AG08395 (cell line): ENCODE data around the gene NUTM2D.
"Not testable (repeated sequence)": the region's sequence is repeated elsewhere in the genome, so short reads cannot be mapped to it uniquely, and the experiment has no call there.

Source experiments
- DNase-seq: peaks from one replicate; pipeline ENCODE4 v3.0.0; 2012; ENCODE audit warnings: mixed read lengths, low spot score

NUTM2D gene

GRCh38 chr10:87379115-87379514 lies 21.6 kb downstream of the NUTM2D start:
- not testable (repeated sequence) for DNase-seq

DNA sequence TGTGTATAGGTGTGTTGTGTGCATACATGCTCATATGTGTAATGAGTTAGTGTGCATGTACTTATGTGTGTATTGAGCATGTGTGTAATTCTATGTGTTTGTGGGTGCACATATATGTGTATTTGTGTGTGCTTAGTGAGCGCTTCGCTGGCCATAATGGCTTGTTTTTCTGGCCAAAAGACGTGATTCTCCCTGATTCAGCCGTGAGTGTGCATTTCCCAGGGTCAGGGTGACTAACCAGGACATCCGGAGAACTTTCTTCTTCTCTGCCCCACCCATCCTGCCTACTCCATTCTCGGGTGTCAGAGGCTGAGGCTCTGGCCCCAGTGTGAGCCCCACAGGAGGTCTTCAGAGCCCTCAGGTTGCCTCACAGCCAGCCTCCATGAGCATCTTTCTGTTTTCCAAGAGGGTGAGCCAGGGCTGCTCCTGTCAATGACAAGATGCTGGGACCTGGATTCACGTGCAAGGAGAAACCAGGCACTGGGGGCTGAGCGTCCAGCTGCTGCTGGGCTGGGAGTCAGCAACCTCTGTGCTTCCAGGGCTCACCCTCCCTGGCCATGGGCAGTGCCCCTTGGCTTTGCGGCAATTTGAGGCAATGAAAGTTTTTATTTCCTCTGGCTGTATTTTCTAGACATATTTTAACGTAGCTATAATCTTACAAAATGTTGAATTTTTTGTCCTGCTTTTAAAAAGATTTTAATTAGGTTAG lies 25.8 kb downstream of the NUTM2D start:
- DNase-seq: not testable (repeated sequence)

DNA sequence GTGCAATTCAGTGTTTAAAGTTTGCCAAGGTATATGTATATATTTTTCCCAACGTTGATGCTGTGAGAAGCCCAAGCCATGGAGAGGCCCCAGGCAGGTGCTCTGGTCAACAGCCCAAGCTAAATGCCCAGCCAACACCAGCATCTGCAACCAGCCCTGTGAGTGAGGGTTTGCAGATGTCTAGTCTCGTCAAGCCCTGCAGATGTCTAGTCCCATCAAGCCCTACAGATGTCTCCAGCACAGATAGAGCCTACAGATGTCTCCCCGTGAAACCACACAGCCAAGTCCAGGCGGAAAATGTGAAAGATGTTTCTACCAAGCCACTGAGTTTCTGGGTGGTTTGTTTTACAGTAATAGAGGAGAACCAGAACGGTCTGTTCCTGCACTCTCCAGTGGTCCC lies 26.7 kb downstream of the NUTM2D start:
- DNase-seq: not testable (repeated sequence)

DNA sequence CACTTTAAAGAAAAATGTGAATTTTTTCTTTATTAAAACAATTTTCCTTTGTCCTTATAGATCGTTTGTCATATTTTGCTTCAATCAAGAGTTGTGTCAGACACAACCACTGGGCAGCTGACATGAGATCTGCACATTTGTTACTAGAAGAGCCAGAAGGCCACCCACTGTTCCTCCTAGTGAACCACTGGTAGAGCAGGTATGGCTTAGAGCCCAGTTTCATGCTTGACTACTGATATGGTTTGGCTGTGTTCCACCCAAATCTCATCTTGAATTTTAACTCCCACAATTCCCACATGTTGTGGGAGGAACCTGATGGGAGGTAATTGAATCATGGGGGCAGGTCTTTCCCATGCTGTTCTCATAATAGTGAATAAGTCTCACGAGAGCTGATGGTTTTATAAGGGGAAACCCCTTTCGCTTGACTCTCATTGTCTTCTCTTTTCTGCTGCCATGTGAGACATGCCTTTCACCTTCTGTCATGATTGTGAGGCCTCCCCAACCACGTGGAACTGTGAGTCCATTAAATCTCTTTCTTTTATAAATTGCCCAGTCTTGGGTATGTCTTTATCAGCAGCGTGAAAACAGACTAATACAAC lies 28.3 kb downstream of the NUTM2D start:
- DNase-seq: not testable (repeated sequence)

DNA sequence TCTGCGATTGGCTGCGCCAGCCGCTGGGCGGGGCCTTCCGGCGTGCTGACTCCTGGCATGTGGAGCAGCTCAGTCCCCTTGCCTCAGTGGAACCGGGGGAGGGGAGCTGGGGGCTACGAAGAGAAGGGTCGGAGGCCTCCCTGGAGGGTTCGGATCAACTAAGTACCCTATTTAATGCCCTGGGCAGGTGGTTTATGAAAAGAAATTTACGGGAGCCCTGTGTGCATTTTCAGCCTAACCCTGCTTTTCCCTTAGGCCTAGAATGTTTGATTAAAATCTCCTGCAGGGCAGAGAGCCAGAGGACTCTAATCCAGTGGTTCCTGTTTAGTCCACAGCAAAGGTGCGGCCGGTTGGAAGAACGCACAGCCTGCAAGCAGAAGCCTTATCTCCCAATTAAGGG lies 33.8 kb downstream of the NUTM2D start:
- DNase-seq: not testable (repeated sequence)

DNA sequence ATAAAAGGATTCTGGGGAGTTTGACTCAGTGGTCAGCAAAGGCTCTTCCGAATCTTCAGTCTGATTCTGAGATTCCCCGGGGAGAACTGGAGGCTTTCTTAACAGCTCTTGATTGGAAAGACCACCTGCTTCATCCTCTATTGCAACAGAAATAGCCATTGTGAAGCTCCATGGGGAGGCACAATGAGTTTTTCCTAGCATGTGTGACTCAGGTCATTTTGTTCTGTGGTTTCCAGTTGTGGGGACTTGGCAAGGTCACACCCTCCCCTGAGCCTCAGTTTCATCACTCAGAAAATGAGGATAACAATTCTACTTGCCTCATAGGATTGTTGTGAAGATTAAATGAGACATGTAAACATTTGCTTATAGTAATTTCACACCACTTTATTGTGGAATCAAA lies 38.7 kb downstream of the NUTM2D start:
- not testable (repeated sequence) for DNase-seq

GRCh38 chr10:87398436-87398835 lies 40.9 kb downstream of the NUTM2D start:
- not testable (repeated sequence) for DNase-seq

DNA sequence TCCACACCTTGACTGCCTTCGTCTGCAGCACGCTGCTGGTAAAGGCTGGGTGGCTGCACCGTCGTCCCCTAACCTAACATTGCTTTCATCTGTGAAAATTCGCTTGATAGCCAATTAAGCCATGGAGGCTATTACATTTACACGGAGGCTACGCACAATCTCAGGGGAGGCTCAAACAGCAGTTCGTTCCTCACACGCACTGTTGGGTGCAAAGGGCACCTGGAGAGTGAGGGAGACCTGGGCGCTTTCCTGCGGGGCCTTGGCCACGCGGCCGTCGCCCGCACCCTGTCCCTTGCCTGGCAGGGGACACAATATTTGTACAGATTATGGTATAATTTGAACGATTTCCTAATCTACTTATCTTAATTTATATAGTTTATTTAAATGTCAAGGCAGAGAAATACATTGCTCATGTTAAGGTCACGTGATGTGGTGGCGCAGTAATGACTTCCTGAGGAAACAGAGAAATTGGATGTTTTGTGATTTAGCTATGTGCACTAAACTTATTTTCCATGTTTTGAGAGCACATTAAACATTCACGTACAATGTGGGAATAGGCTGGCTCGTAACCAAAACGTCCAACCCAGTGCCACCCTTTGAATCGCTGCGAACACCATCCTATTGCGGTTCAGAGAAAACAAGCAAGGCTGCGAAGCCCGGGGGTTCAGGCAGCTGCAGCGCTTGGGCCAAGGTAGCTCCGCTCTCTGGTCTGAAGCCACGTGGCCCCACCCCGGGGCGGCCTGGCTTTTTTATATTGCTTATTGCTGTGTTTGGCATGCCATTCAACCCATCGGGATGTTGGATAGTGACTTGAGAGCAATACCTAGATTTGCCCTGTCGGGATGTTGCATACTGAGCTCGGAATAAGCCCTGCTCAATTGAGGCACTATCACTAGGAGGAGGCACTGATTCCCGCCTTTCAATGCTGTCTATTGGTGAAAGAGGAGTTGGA lies 50.2 kb downstream of the NUTM2D start:
- not testable (repeated sequence) for DNase-seq

GRCh38 chr10:87413921-87414320 lies 56.4 kb downstream of the NUTM2D start:
- DNase-seq: not testable (repeated sequence)
